CD14-positive monocyte (primary cell): ENCODE measurements around the gene AGT. TPM values are rescaled to one million over a fixed set of nuclear protein-coding genes. Genes with fewer than 3 reads are reported as not detected.

Experiments used
- DNase-seq, 3 donors: peaks; one replicate each; pipeline ENCODE4 v3.0.0-alpha.2; 2011 to 2022
- H2AFZ ChIP-seq: 2 replicates; pipeline ENCODE4 v1.6.0; 2012; ENCODE audit warnings: mild to moderate bottlenecking, low read depth, low read length, inconsistent platforms; ENCODE audit not compliant: insufficient read depth, poor library complexity, severe bottlenecking
- H3K27ac ChIP-seq, 2 donors: 1 replicate in 1 of 2; 2 replicates in 1 of 2; pipeline ENCODE4 v1.5.1; 2012 to 2013; ENCODE audit warnings: low read length in 2 of 2, control low read depth in 1 of 2, inconsistent platforms in 1 of 2, low read depth in 1 of 2, mild to moderate bottlenecking in 1 of 2
- H3K27me3 ChIP-seq, 2 donors: one replicate each; pipeline versions ENCODE4 v1.6.0 to v1.6.1; 2011 to 2013; ENCODE audit warnings: low read length in 2 of 2; ENCODE audit not compliant: control insufficient read depth in 2 of 2, insufficient read depth in 2 of 2
- H3K36me3 ChIP-seq, 2 donors: replicated peaks in 1 of 2; 1 replicate in 1 of 2; 2 replicates in 1 of 2; pipeline versions ENCODE4 v1.5.1 to v1.6.1; 2012 to 2013; ENCODE audit warnings: low read length in 2 of 2, control low read depth in 1 of 2, inconsistent platforms in 1 of 2, mild to moderate bottlenecking in 1 of 2; ENCODE audit not compliant: insufficient read depth in 2 of 2, control insufficient read depth in 1 of 2
- H3K4me1 ChIP-seq, 2 donors: 1 replicate in 1 of 2; 2 replicates in 1 of 2; pipeline versions ENCODE4 v1.5.1 to v1.6.1; 2012 to 2013; ENCODE audit warnings: low read length in 2 of 2, control low read depth in 1 of 2, inconsistent platforms in 1 of 2, mild to moderate bottlenecking in 1 of 2, moderate library complexity in 1 of 2; ENCODE audit not compliant: insufficient read depth in 2 of 2, control insufficient read depth in 1 of 2
- H3K4me2 ChIP-seq: replicated peaks from 2 replicates; pipeline ENCODE3; 2012; ENCODE audit warnings: low read length, moderate library complexity, mild to moderate bottlenecking; ENCODE audit not compliant: poor library complexity, severe bottlenecking; ENCODE audit errors: extremely low read depth
- H3K4me3 ChIP-seq, 3 experiments: fragments of 200-600 bp in 1 of 3; sonication (generic) in 1 of 3; replicated peaks in 1 of 3; 1 replicate in 2 of 3; 2 replicates in 1 of 3; pipeline ENCODE4 v1.5.1; 2011 to 2013; ENCODE audit warnings: low read length in 3 of 3, mild to moderate bottlenecking in 3 of 3, control low read depth in 2 of 3, low read depth in 2 of 3, inconsistent platforms in 1 of 3, moderate library complexity in 1 of 3
- H3K79me2 ChIP-seq: 2 replicates; pipeline ENCODE4 v1.6.0; 2012; ENCODE audit warnings: mild to moderate bottlenecking, control low read depth, inconsistent platforms, low read length, moderate library complexity; ENCODE audit not compliant: insufficient read depth
- H3K9ac ChIP-seq: 2 replicates; pipeline ENCODE4 v1.6.0; 2017; ENCODE audit warnings: low read length, mild to moderate bottlenecking; ENCODE audit not compliant: insufficient read depth, poor library complexity, severe bottlenecking
- H3K9me3 ChIP-seq, 2 donors: replicated peaks in 1 of 2; 1 replicate in 1 of 2; 2 replicates in 1 of 2; pipeline versions ENCODE4 v1.5.1 to v1.6.1; 2012 to 2013; ENCODE audit warnings: low read length in 2 of 2, control low read depth in 1 of 2; ENCODE audit not compliant: control insufficient read depth in 1 of 2, insufficient read depth in 1 of 2
- H4K20me1 ChIP-seq: 2 replicates; pipeline ENCODE4 v1.6.0; 2012; ENCODE audit warnings: mild to moderate bottlenecking, low read length, control low read depth, moderate library complexity; ENCODE audit not compliant: insufficient read depth
- H3K27ac Mint-ChIP-seq, 7 donors: one replicate each; pipeline ENCODE4 v1.8.0; 2020; ENCODE audit warnings: mild to moderate bottlenecking in 7 of 7, mixed read lengths in 7 of 7, moderate library complexity in 6 of 7, inconsistent platforms in 2 of 7
- H3K27me3 Mint-ChIP-seq, 3 donors: one replicate each; pipeline ENCODE4 v1.8.0; 2021 to 2022; ENCODE audit warnings: low read depth in 3 of 3, mild to moderate bottlenecking in 3 of 3, mixed read lengths in 3 of 3, moderate library complexity in 3 of 3, inconsistent platforms in 1 of 3
- H3K36me3 Mint-ChIP-seq, 2 donors: one replicate each; pipeline ENCODE4 v1.8.0; 2020; ENCODE audit warnings: mixed read lengths in 2 of 2, inconsistent platforms in 1 of 2, mild to moderate bottlenecking in 1 of 2
- H3K4me1 Mint-ChIP-seq: one replicate; pipeline ENCODE4 v1.8.0; 2020; ENCODE audit warnings: mild to moderate bottlenecking, mixed read lengths
- H3K4me3 Mint-ChIP-seq, 2 donors: one replicate each; pipeline ENCODE4 v1.8.0; 2020; ENCODE audit warnings: mild to moderate bottlenecking in 2 of 2, mixed read lengths in 2 of 2, moderate library complexity in 1 of 2
- H3K9me3 Mint-ChIP-seq, 7 donors: one replicate each; pipeline ENCODE4 v1.8.0; 2020 to 2022; ENCODE audit warnings: mixed read lengths in 7 of 7, mild to moderate bottlenecking in 6 of 7, moderate library complexity in 6 of 7, inconsistent platforms in 2 of 7
- whole genome bisulfite sequencing: methylation state at CpG from one replicate; pipeline ENCODE4 v1.1.5; 2013; ENCODE audit warnings: missing lambda C conversion rate; ENCODE audit not compliant: insufficient coverage; 5-methylcytosine and 5-hydroxymethylcytosine counted together
- intact Hi-C, 2 donors: fragments of 100-400 bp; cut with micrococcal nuclease; formaldehyde crosslinking; loops; one replicate each; pipeline versions ENCODE4 v1.15.0 to v1.15.1; 2023
- polyA plus RNA-seq, 3 donors: library from polyadenylated mRNA; depleted of rRNA in 1 of 3; unstranded in 2 of 3; stranded (reverse) in 1 of 3; fragments of 300-500 nt in 2 of 3; fragments of >200 nt in 1 of 3; fragmentation: Illumina TruSeq in 2 of 3; gene quantifications; 1 replicate in 2 of 3; 2 replicates in 1 of 3; pipeline ENCODE4 v1.2.3, GENCODE V29; 2012 to 2021
- TF ChIP-seq, protein P1 (sequence below): fragments of 200-600 bp; IDR thresholded peaks from one replicate; pipeline ENCODE4 v1.8.0; 2022; ENCODE audit warnings: antibody characterized with exemption, mild to moderate bottlenecking

Gene AGT
- polyA plus RNA-seq, 3 donors: 0.04 TPM; not detected in 2

DNA sequence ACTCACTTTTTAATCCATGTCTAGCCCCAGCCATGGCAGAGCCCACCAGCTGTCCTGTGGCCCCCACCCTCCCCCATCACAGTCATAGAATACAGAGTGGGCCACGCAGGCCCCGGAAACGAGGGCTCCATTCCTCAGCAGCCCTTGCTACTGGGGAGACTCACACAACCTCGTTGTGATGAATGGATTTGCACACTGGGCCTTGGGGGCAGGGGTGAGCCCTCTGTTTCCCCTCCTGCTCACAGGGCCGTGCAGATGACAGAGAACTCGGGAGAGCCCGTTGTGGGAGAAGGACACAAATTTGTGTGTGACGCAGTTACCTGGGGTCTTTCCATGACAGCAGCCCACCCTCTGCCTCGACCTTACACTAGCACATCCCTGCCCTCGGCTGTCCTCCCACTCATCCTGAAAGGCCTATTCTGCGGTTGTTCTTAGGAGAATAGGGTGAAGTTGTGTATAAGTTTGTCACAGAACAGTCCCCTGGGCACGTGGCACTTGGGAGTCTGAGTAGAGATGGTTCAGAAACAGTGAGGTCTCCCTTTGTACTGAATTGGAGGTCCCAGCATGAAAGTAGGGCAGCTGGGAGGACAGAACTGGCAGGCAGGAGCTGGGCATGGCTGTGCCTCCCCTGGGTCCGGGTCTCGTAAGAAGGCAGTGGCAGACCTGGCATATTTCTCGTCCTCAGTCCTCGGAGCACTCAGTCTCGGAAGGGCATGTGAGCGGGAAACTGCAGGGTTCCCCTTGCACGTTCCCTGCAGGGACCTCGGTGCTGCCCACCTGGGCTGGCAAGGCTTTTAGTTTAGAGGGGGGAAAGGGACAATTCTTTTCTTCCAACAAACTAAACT is 6.8 kb downstream of the AGT start:
- Mint-ChIP-seq H3K9me3 (no peaks in the 10 kb centered on the region), H3K4me1 (peaks cover 9% of the 10 kb centered on the region), H3K27me3 (peaks cover 5 to 21% (median 10%) of the 10 kb centered on the region in 3 donors), H3K27ac (peak overlapping the region in 1 of 7 donors; percentile 1), H3K4me3 (no peak overlapping the region), H3K36me3 (no peaks in the 10 kb centered on the region)
- Histone ChIP-seq H3K27ac (no peak overlapping the region), H3K36me3 (no peaks in the 10 kb centered on the region), H3K4me1 (peaks cover 0 to 5% of the 10 kb centered on the region in 2 donors), H3K27me3 (no peaks in the 10 kb centered on the region), H3K9ac (no peak overlapping the region), H4K20me1 (no peaks in the 10 kb centered on the region), H3K4me3 (no peak overlapping the region), H3K79me2 (no peaks in the 10 kb centered on the region), H2AFZ (no peak overlapping the region), H3K9me3 (no peaks in the 10 kb centered on the region), H3K4me2 (no peak overlapping the region)
- 93% methylated on average over 14 of the region's 20 CpGs for WGBS
- TF ChIP-seq, protein P1, sequence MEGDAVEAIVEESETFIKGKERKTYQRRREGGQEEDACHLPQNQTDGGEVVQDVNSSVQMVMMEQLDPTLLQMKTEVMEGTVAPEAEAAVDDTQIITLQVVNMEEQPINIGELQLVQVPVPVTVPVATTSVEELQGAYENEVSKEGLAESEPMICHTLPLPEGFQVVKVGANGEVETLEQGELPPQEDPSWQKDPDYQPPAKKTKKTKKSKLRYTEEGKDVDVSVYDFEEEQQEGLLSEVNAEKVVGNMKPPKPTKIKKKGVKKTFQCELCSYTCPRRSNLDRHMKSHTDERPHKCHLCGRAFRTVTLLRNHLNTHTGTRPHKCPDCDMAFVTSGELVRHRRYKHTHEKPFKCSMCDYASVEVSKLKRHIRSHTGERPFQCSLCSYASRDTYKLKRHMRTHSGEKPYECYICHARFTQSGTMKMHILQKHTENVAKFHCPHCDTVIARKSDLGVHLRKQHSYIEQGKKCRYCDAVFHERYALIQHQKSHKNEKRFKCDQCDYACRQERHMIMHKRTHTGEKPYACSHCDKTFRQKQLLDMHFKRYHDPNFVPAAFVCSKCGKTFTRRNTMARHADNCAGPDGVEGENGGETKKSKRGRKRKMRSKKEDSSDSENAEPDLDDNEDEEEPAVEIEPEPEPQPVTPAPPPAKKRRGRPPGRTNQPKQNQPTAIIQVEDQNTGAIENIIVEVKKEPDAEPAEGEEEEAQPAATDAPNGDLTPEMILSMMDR: no peak
- intact Hi-C loops: no loop called here
- DNase-seq: no peak

DNA sequence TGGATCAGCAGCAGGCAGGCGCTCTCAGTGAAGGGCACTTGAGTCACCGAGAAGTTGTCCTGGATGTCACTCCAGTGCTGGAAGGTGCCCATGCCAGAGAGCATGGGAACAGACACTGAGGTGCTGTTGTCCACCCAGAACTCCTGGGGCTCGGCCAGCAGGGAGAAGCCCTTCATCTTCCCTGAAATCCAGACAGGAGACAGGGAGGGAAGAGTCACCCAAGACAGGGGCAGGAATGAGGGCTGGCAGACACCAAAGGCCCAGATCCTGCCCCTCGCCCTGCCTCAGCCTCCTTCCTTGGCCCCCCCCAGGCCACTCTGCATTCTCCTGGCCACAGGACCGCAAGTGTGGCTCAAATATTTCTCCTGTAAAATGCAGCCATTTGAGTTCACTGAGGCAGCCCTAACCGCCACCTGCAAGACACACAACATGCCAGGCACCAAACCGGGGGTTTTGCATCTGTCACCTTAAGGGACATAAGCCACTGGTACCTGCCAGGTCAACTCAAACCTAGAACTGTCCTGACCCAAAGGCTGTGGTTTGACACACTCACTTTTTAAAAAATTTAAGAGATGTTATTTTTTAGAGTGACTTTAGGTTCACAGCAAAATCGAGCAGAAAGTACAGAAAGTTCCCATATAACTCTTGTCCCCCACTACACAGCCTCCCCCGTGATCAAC is 7.8 kb downstream of the AGT start:
- TF ChIP-seq, protein P1: no peak
- Histone ChIP-seq H3K36me3 (no peaks in the 10 kb centered on the region), H2AFZ (no peak overlapping the region), H3K9me3 (no peaks in the 10 kb centered on the region), H3K79me2 (no peaks in the 10 kb centered on the region), H3K27ac (no peak overlapping the region), H3K4me1 (peaks cover 0 to 5% of the 10 kb centered on the region in 2 donors), H4K20me1 (no peaks in the 10 kb centered on the region), H3K27me3 (no peaks in the 10 kb centered on the region), H3K9ac (no peak overlapping the region), H3K4me2 (no peak overlapping the region), H3K4me3 (no peak overlapping the region)
- H3K36me3 Mint-ChIP-seq: no peaks in the 10 kb centered on the region
- H3K27ac Mint-ChIP-seq: peak overlapping the region in 1 of 7 donors; percentile 1
- H3K4me3 Mint-ChIP-seq: no peak overlapping the region
- WGBS: 95% methylated on average over 8 of the region's 9 CpGs
- H3K4me1 Mint-ChIP-seq: peaks cover 9% of the 10 kb centered on the region
- DNase-seq: no peak
- H3K9me3 Mint-ChIP-seq: no peaks in the 10 kb centered on the region
- peaks cover 5 to 21% (median 10%) of the 10 kb centered on the region in 3 donors for H3K27me3 Mint-ChIP-seq
- intact Hi-C loops: no loop called here
